GM04503 (cell line): ENCODE results near the gene TRAIP.

Experiments
- DNase-seq: peaks from one replicate; pipeline ENCODE4 v3.0.0-alpha.2; 2012; ENCODE audit warnings: low read depth

Gene TRAIP

DNA sequence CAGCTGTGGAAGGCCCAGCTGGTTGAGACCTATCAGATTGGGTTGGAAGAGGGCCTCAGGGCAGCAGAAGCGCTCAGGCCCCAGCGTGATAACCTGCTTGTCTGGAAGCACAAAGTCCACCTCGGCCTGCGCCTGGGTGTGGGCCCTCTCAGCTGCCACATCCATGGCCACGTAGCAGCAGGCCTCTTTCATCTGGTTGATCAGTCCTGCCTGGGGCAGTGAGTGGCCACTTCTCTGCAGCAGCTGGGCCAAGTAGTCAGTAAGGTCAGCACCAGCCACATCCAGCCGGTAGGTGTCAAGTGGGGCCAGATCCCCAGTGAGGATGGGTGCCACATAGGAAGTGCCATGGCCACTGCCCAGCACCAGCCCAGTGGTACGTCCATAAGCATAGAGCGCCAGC, 17.3 kb upstream of the TRAIP start:
- no peak for DNase-seq

DNA sequence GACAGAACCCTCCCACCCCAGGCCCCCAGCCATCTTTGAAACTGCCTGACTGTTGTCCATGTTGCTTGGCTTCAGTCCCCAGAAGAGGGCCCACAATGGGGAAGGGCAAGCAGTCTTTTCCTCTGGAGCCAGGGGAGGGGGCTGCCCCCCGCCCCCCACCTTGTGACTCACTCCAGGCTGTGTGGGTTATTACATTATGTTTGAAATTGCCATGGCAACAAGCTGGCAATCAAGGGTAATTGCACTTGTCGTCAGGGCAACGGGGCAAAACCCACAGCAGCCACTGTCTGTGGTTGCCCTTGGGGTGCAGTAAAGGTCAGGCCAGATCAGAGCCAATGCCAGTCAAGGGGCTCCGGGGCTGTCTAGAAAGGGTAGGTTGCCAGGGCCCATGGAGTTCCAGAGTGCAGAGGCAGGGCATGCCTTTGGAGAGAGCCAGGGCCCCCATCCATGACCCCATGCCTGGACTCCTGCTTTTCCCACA, 16.5 kb upstream of the TRAIP start:
- no peak for DNase-seq

DNA sequence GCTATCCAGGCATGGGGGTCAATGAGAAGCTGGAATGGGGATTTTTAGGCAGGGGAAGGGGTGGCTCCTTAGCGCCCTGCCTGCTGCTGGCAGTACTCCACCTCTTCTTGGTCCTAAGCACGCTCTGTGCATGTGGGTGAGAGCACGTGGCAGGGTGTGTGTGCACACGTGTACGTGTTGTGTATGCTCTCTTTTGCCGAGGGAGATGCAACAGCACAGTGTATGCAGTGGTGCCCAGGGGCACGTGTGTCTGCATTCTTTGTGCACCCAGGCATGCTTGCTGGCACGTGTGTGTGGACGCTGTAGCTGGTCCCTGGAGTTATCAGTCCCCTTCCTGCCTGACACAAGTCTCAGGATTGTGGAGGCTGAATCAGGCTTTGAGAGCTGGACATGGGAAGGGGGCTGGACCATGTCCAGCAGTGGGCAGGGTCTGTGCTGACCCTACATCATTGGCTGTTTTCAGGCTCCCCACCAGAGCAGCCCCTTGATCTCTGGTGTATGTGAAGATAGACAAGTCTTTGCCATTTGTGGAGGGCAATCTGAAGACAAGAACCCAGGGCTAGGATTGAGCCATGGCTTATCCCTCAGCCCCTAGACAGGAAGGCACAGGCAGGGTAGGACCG, 15.3 kb upstream of the TRAIP start:
- no peak for DNase-seq

DNA sequence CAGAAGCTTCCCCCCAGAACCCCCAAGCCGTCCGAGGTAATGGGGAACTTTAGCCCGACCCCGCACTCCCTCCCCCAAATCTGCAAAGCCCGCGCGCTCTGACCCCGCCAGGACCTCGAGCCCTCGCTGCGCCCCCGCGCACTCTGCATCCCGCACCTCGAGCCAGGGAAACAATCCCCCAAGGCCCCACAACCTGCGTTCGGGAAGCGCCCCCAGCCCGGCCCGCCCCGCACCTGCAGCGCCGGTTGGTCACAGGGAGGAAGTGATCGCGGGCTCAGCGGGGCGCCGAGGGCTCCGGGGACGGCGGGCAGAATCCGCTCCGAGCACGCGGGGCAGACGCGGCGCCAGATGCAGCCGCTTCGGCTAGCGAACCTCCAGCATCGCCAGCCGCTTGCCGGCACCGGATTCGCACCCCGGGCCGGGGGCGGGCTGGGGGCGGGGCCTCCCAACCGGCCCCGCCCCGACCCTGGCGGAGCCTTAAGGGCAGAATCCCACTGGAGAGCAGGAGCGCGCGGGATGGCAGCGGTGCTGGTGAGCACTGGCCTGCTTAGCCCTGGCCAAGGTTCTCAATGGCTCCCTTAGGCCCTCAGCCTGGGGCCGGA, 13.3 kb upstream of the TRAIP start, which contains the start of gene CAMKV:
Gene CAMKV, minus strand, starts transcription at position 382 of the 602 bp plus-strand sequence. CDS start 7,518 bp downstream, outside the sequence.
- no peak for DNase-seq

DNA sequence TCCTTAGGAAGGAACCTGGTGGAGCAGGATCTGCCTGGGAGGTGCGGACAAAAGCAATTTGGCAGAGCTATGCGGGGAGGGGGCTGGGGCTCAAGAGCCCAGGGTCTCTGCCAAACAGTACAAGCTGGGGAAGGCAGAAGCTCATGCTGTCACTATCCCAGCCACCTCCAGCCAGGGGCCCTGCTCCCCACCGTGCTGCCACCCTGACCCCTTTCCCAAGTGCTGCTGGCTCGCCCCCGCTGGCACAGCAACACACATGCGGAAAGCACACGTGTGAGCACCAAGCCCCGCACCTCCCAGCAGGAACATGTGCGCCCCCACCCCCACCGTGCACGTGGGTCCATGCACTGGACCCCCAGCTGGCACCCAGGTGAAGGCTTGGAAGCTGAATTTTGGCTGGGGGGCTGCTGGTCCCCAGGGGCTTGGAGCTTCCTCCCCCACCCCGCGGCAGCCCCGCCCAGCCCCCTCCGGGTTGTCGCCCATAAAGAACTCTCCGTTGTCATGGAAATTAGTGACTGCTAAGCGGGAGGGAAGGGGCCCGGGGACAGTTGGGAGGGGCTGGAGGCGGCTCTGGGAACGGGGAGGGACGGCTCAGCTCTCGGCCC, 12.6 kb upstream of the TRAIP start:
- no peak for DNase-seq

DNA sequence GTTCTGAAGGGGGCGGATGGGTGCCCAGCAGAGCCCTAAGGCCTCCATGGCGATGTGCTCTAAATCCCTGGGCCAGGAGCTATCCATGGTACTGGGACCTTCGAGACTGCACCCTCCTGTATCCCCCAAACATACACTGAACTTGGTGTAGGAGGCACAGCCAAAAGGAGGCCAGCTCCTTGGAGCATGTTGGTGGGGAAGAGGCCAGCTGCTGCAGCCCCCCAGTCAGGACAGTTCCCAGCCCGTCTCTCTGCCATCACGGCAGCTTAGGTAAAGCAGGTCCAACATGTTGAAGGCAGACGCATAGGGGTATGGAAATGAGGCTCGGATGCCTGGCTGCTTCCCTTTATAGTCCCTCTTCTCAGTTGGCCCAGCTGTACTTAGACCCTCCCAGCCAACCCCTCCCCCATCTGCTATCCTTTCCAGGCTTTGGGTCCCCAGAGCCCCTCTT, 11.5 kb upstream of the TRAIP start:
- DNase-seq, result no peak

DNA sequence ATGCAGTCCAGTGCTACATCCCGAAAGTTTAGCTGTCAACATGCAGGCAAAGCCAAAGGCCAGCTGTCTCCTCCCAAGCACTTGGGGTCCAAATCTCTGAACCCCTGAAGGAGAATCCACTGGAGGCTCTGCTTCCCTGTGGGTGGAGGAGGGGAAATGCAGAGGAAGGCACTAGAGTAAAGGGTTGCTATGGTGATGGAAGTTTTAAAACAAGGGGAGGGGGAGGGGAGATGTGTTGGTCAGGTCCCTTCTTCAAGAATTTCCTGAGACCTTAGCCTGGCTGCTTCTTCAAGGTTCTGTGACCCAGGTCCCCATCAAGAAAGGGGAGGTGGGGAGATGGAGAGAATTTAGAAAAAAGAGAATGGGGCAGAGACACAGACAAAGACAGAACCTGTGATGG, 11.0 kb upstream of the TRAIP start:
- no peak for DNase-seq

DNA sequence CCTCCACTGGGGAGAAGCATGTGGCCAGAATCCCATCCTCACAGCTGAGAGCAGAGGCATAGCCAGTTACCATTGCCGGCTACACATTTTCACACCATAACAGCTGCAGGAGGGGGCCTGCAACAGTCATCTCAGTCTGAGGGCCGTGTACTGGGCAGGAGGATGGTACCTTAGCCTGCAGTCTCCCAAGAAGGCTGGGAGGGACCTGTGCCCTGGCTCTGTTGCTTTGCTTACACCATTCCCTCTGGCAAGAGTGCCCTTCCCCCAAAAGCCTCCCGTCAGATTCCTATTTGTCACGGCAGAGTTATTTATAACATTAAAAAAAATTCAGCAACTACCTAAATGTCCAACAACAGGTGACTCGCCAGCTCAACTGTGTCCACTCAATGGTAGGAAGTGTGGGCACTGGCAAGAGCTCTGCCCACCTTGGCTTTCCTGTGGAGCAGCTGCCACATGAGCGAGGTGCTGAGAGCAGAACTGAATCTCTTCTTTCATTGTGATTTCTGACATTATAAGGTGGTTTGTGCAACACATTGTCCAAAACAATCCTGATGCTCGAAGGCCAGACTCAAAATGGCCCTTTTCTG, 8.9 kb upstream of the TRAIP start:
- DNase-seq, result no peak

DNA sequence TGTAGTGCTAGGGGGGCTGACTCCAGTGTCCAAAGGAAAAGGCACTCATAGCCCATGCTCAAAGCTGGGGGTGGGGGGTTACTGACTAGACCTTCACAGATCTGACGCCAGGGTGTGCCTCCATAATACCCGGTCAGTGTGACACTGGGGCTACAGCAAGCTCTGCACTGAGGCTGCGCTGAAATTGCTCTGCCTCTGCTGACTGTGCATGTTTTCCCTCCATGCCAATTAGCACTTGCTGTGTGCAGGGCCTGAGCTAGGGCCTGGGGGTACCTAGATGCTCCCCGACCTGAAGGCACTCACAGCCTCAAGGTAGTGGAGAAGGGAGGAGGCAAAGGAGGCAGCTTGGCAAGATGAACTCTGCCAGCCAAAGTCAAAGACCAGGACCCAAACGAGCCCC, 8.1 kb upstream of the TRAIP start:
- DNase-seq, result no peak

DNA sequence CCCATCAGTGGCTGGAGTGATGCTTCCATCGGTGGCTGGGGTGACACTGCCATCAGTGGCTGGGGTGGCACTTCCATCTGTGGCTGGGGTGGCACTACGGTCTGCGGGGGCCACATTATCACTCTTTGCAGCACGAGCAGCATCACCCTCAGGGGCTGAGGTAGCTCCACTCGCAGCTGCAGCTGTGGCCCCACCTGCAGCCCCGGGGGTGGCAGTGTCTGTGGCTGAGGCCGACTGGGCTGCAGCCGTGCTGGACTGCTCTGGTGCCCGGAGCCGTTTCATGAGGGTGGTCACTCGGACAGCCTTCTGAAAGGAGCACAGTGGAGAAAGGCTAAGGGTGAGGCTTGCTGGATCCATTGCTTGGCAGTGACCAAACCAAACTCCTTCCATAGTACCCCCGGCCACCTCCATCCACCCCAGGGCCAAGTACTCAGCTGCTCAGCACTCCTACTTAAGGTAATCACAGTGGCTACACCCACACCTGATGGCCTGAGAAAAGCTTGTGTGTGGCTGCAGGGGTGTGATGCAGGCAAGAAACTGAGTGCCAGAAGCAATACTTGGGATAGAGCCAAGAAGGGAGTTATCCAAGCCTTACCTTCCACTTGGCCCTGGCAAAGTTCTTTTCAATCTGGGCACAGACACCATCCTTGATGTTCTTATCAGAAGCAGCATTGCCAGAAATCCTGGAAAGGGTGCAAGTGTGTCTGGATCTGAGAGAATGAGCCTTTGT, 3.4 kb upstream of the TRAIP start:
- DNase-seq, result no peak

DNA sequence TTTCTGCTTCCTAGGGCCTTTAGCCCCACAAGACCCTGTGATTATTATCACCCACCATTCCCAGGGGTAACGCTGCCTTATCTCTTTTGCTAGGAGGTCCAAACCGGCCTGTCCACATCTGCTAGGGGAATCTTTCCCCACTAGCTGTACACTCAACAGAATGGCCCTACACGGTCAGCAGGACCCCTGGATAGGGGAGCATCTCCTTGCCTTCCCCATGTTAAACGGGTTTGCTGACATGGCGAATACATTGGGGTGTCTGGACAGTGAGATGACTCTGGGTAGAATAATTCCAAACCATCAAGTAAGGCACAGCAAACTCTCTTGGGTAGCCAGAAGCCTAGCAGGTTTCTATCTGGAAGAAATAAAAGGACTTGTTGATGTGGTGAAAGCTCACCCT, 702 bp downstream of the TRAIP start:
- no peak for DNase-seq

DNA sequence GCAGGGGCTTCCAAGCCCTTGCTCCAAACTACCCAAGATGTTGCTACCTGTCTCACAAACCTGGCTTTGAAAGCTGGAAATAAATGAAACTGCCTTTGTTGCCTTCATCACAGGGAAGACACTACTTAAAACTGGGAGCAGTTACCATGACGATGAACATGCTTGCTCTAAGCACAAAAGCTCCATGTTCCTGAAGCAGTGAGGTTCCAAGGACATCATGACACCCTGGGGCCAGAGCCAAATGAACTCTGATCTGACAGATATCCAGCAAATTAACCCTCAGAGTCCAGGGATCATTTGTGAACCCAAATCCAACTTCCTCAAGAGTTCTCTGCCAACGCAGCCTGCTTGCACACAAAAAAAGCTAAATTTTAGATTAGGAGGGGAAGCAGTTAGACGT, 10.7 kb downstream of the TRAIP start:
- no peak for DNase-seq

DNA sequence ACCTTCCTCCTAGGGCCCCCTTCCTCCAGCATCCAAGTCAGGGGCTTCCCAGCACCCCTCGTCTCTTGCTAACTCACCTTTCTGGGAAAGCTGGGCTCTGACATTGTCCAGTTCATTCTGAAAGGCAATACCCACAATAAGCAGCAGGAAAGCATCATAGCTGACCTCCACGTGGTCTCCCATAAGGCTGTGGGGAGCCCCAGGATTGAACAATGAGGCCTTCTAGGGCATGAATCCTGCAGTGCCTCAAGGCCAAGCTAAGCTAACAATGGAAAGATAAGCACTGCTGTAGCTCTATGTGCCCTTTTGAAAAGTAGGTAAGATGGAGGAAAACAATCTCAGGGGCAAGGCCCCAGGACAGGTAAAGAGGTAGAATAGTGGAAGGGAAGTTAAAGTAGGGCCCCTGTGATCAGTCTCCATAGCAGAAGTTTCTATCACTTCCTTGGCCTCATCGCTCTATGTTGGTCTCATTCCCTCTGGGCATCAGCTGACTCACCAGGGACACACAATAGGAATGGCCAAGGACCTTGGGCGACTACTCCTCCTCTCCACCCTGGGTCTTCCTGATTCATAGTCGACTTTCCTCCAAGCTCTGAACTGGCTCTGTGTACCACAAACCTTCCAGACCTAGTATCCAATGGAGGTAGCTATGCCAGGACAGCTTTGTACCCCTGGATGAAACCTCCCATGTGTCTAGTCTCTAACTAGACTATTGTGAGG, 11.7 kb downstream of the TRAIP start:
- no peak for DNase-seq

DNA sequence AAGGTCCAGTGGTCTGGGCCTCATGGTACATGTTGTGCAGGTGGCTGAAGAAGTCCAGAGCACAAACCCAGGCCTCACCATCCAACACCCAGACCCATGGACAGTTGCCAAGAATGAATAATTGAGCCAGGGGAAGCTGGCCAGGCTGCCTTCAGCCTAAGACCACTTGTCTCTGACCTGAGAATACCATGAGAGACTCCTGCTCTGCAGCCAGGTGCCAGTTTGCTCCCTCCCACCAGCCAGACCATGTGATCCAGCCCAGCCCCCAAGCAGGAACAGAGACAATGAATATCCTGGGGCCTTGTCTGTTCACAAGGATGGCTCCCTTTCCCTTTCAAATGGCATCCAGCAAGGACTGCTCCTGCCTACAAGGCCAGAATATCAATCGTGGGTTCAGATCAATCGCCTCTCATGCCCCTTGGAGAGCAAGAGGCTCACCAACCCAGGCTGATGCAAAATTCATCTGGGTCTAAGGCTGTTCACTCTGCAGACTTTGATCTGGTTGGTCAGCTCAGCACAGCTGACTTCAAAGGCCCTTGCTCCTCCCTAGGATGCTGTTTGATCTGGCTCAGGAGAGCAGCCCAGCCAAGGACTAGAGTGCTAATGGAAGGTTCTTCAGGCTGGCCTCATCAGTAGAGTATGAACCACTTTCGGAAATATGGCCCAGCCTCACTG, 13.4 kb downstream of the TRAIP start:
- no peak for DNase-seq

DNA sequence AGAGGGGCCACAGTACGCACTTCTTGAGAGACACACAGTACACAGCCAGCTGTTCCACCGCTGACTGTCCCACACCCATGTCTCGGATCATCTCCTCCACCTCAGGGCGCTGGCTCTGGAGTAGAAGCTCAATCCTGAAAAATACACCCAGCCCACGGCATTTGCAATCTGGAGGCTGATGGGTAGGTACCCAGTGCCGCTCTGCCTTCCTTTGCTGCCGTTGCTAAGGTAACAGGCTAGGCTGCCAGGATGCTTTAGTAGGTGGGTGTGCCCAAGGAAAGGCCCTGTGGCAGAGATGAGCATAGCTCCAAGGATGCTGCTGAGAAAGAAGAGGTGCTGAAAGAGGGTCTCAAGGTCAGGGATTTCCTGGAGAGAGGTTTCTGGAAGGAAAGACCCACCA, 14.6 kb downstream of the TRAIP start:
- no peak for DNase-seq

DNA sequence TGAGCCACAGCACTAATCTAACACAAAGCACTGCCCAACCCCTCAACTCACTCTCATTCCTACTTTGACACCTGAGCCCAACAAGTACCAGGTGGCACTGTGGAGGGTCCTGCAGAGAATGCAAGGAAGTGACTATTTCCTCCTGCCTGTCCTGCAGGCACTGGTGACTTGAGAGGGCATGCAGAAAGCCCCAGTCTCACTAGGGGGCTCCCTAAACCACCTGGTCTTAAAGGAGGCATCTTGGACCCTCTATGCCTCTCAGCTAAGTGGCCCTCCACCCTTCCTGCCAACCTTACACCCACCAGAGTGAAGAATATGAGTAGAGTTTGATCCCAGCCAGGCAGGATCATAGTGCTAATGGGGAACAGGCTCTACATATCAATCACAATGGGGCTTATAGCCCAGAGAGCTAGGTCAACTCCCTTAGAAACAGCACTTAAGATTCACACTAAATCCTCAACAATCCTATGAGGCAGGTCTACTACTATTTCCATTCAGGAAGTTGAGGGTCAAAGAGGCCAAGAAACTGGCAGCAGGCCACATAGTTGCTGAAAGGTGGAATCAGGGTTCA, 15.2 kb downstream of the TRAIP start:
- no peak for DNase-seq

DNA sequence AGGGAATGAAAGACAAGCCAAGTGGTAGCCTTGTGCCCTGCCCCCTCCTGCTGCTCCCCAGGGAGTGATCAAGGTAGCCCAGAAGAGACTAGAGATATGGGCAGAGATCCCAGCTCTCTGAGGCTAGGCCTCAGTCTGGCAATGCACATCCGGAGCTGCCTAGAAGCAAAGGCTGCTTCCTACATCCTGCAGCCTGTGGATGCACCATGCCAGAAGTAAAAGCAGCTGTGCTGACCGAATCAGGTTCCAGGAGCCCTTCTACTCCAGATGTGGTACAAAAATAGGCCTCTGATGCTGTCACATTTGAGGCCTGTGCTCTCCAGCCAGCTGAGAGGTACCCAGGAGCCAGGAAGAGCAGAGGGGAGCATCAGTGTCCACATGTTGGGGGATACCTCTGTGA, 16.0 kb downstream of the TRAIP start:
- no peak for DNase-seq

DNA sequence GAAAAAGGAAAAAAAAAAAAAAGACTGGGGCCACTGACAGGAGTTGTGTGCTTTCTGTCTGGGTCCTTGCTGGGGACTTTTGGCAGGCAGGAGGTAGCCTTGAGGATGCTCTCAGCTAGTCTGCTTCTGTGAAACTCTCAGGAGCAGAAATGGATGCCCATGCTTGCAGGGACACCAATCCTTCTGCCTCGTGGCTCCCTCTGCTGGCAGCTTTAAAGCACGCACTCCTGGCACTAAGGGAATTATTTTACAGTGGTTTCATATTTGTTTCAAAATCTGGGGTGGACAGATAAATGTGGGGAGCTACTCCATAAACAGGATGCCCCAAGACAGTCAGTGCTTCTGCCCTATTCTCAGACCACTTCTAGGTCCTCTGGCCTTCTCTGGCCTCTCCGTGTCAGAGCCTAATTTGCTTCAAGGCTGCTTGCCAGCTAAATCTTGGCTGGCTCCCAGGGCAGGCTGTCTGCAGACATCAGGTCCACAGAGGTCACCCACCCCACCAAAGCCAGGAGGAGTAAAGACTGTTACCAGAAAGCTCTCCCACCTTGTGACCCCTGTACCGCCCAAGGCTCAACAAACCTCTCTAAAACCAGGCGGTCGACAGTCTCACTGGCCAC, 17.1 kb downstream of the TRAIP start:
- DNase-seq, result no peak

DNA sequence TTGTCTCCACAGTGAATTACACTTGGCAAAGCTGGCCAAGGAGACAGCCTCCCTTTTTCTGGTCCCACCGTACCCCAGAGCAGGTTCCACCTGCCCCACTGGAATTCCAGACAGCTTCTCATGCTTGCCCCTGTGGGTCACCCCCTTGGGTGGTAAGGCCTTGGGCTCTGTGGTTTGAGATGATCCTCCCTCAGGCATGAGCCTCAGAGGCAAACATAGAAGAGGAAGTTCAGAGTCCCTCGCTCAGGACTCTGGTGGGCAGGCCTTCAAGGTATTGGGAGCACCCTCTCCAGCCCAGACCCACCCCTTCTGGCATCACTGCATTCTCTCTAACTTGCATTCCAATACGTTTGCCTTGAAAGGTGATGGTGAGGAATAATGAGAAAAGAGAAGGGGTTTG, 25.0 kb downstream of the TRAIP start:
- DNase-seq, result no peak

DNA sequence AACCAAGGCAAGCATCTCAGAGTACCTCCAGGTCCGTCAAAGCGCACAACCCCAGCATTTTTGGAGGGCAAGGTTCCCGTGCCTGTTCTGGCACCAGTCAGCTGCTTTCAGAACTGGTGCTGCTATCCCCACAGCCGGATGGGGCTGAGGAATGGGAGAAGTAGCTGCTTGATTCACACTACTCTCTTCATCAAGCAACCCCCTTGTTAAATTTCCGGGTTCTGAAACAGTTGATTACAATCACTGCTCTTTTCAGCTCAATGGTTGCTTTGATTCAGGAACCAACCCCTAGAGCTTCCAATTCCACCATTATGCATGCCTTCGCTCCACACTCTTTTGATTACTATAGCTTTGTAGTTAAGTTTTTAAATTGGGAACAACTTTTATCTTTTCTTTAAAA, 30.3 kb downstream of the TRAIP start:
- no peak for DNase-seq
